Measurements from ENCODE around the gene ZNF385C.

The ZNF385C gene

GRCh38 chr17:42077755-42078154 lies 20.5 kb downstream of the ZNF385C start:
- no peak for DNase-seq (ENCODE audit: low spot score)

GRCh38 chr17:42076797-42077559 lies 21.3 kb downstream of the ZNF385C start:
- no peak for DNase-seq (ENCODE audit: low spot score)

GRCh38 chr17:42075789-42076188 lies 22.5 kb downstream of the ZNF385C start:
- no peak for DNase-seq (ENCODE audit: low spot score)

GRCh38 chr17:42072323-42073187 lies 25.7 kb downstream of the ZNF385C start:
- DNase-seq (ENCODE audit: low spot score) = no peak

GRCh38 chr17:42071810-42072209 lies 26.5 kb downstream of the ZNF385C start:
- no peak for DNase-seq (ENCODE audit: low spot score)

- no peak for DNase-seq (ENCODE audit: low spot score)
Measured at GRCh38 chr17:42068979-42069378, 29.3 kb downstream of the ZNF385C start.

- DNase-seq (ENCODE audit: low spot score) = peak; percentile 40
Measured at GRCh38 chr17:42067371-42068091, 30.7 kb downstream of the ZNF385C start.

GRCh38 chr17:42065201-42065600 lies 33.1 kb downstream of the ZNF385C start:
- no peak for DNase-seq (ENCODE audit: low spot score)

GRCh38 chr17:42062681-42063080 lies 35.6 kb downstream of the ZNF385C start:
- no peak for DNase-seq (ENCODE audit: low spot score)

- DNase-seq (ENCODE audit: low spot score) = no peak
Measured at GRCh38 chr17:42061646-42062487, 36.4 kb downstream of the ZNF385C start.

GRCh38 chr17:42060231-42060630 lies 38.0 kb downstream of the ZNF385C start:
- no peak for DNase-seq (ENCODE audit: low spot score)

- no peak for DNase-seq (ENCODE audit: low spot score)
Measured at GRCh38 chr17:42059815-42060214, 38.5 kb downstream of the ZNF385C start.

GRCh38 chr17:42058063-42058462 lies 40.2 kb downstream of the ZNF385C start:
- DNase-seq (ENCODE audit: low spot score) = no peak

GRCh38 chr17:42056635-42057034 lies 41.6 kb downstream of the ZNF385C start:
- DNase-seq (ENCODE audit: low spot score) = no peak

GRCh38 chr17:42055496-42055895 lies 42.8 kb downstream of the ZNF385C start:
- DNase-seq (ENCODE audit: low spot score) = no peak

- DNase-seq (ENCODE audit: low spot score) = no peak
Measured at GRCh38 chr17:42055027-42055426, 43.2 kb downstream of the ZNF385C start.

GRCh38 chr17:42053731-42054500 lies 44.4 kb downstream of the ZNF385C start:
- no peak for DNase-seq (ENCODE audit: low spot score)

- DNase-seq (ENCODE audit: low spot score) = no peak
Measured at GRCh38 chr17:42052346-42052877, 45.9 kb downstream of the ZNF385C start.

- DNase-seq (ENCODE audit: low spot score) = no peak
Measured at GRCh38 chr17:42051645-42052044, 46.6 kb downstream of the ZNF385C start.

GRCh38 chr17:42051013-42051400 lies 47.3 kb downstream of the ZNF385C start:
- no peak for DNase-seq (ENCODE audit: low spot score)
